SK-N-SH (cell line): ENCODE results near the gene PTPN14. TPM values are rescaled to one million over a fixed set of nuclear protein-coding genes. Genes with fewer than 3 reads are reported as not detected.

Experiments used
- CTCF ChIA-PET: fragments of 300-600, 350-600 bp; formaldehyde crosslinking; extraction: SDS; loops from one replicate; lab custom pipeline; 2021; lab: Yijun Ruan, JAX
- POLR2A ChIA-PET: fragments of 350-600 bp; sonication (Branson Sonifier 250); formaldehyde crosslinking; extraction: SDS; loops from one replicate; lab custom pipeline; 2020; ENCODE audit warnings: antibody characterized with exemption, inconsistent platforms; lab: Yijun Ruan, JAX
- DNase-seq: peaks from one replicate; pipeline ENCODE4 v3.0.0; 2012
- H2AFZ ChIP-seq: fragments of 200-600 bp; sonication (generic); 2 replicates; pipeline ENCODE4 v1.8.1; 2016; ENCODE audit warnings: antibody characterized with exemption, mild to moderate bottlenecking, low read depth
- H3F3A ChIP-seq: fragments of 200-600 bp; sonication (generic); replicated peaks from 2 replicates; pipeline ENCODE3; 2016; ENCODE audit warnings: antibody characterized with exemption, mild to moderate bottlenecking; ENCODE audit not compliant: insufficient read depth
- H3K27ac ChIP-seq, 2 experiments: fragments of 200-500 bp in 1 of 2; fragments of 200-600 bp in 1 of 2; sonication (Bioruptor generic) in 1 of 2; sonication (generic), shearing (Covaris generic) in 1 of 2; 2 replicates each; pipeline versions ENCODE4 v1.5.1 to v1.6.1; 2014 to 2016; ENCODE audit warnings: low read depth in 2 of 2, inconsistent platforms in 1 of 2, low read length in 1 of 2, mild to moderate bottlenecking in 1 of 2, mixed read lengths in 1 of 2
- H3K27me3 ChIP-seq: fragments of 200-600 bp; sonication (generic), shearing (Covaris generic); 2 replicates; pipeline ENCODE4 v1.6.1; 2016; ENCODE audit warnings: mixed run types; ENCODE audit not compliant: insufficient read depth
- H3K36me3 ChIP-seq, 2 experiments: fragments of 200-500 bp in 1 of 2; fragments of 200-600 bp in 1 of 2; sonication (Bioruptor generic) in 1 of 2; sonication (generic) in 1 of 2; replicated peaks in 1 of 2; 2 replicates each; pipeline versions ENCODE3 to v1.5.1; 2014 to 2016; ENCODE audit warnings: low read length in 1 of 2, mild to moderate bottlenecking in 1 of 2; ENCODE audit not compliant: insufficient read depth in 2 of 2, control insufficient read depth in 1 of 2
- H3K4me1 ChIP-seq, 2 experiments: fragments of 200-500 bp in 1 of 2; fragments of 200-600 bp in 1 of 2; sonication (Bioruptor generic) in 1 of 2; sonication (generic), shearing (Covaris generic) in 1 of 2; 2 replicates each; pipeline versions ENCODE4 v1.5.1 to v1.6.1; 2014 to 2016; ENCODE audit warnings: low read depth in 1 of 2, low read length in 1 of 2, mixed run types in 1 of 2; ENCODE audit not compliant: insufficient read depth in 2 of 2, control insufficient read depth in 1 of 2
- H3K4me2 ChIP-seq: fragments of 200-600 bp; sonication (generic), shearing (Covaris generic); 2 replicates; pipeline ENCODE4 v1.6.1; 2017; ENCODE audit warnings: mixed run types
- H3K4me3 ChIP-seq, 2 experiments: fragments of 200-500 bp in 1 of 2; fragments of 200-600 bp in 1 of 2; sonication (Bioruptor generic) in 1 of 2; sonication (generic), shearing (Covaris generic) in 1 of 2; 2 replicates each; pipeline versions ENCODE4 v1.5.1 to v1.8.1; 2014 to 2016; ENCODE audit warnings: low read depth in 2 of 2, inconsistent platforms in 1 of 2, low read length in 1 of 2, mild to moderate bottlenecking in 1 of 2, mixed read lengths in 1 of 2, moderate library complexity in 1 of 2
- H3K79me2 ChIP-seq: fragments of 200-600 bp; sonication (generic); 2 replicates; pipeline ENCODE4 v1.8.1; 2017; ENCODE audit warnings: mild to moderate bottlenecking; ENCODE audit not compliant: insufficient read depth
- H3K9ac ChIP-seq: fragments of 200-600 bp; sonication (generic); 2 replicates; pipeline ENCODE4 v1.6.1; 2017; ENCODE audit warnings: mixed run types
- H3K9me2 ChIP-seq: fragments of 200-600 bp; sonication (generic); 2 replicates; pipeline ENCODE4 v1.6.1; 2017; ENCODE audit warnings: mixed run types
- H3K9me3 ChIP-seq: fragments of 200-600 bp; sonication (generic); 2 replicates; pipeline ENCODE4 v1.6.1; 2017; ENCODE audit warnings: mixed run types, mild to moderate bottlenecking, moderate library complexity
- H4K20me1 ChIP-seq: fragments of 200-600 bp; sonication (generic); 2 replicates; pipeline ENCODE4 v1.6.1; 2017; ENCODE audit warnings: mild to moderate bottlenecking, mixed run types; ENCODE audit not compliant: insufficient read depth
- CHD2 ChIP-seq: fragments of 150-350 bp; IDR thresholded peaks from 2 replicates; pipeline ENCODE4 v1.6.1; 2018; ENCODE audit warnings: low read length; ENCODE audit not compliant: partially characterized antibody
- EP300 ChIP-seq, 2 experiments: IDR thresholded peaks; 2 replicates each; pipeline versions ENCODE4 v1.4.0 to v1.6.1; 2012; ENCODE audit warnings: borderline replicate concordance in 1 of 2, low read depth in 1 of 2, low read length in 1 of 2
- FOSL2 ChIP-seq: IDR thresholded peaks from 2 replicates; pipeline ENCODE4 v1.4.0; 2012; ENCODE audit warnings: low read depth, mild to moderate bottlenecking, moderate library complexity, borderline replicate concordance
- FOXM1 ChIP-seq: IDR thresholded peaks from 2 replicates; pipeline ENCODE4 v1.4.0; 2012; ENCODE audit warnings: low read depth, mild to moderate bottlenecking
- GATA2 ChIP-seq: sonication (generic); formaldehyde crosslinking; IDR thresholded peaks from 2 replicates; pipeline ENCODE4 v1.5.0; 2020; ENCODE audit warnings: mild to moderate bottlenecking, missing genetic modification reagents
- JUND ChIP-seq: IDR thresholded peaks from 2 replicates; pipeline ENCODE4 v1.4.0; 2012
- MEF2A ChIP-seq: IDR thresholded peaks from 2 replicates; pipeline ENCODE4 v1.4.0; 2012; ENCODE audit warnings: low read depth, borderline replicate concordance
- MXI1 ChIP-seq: IDR thresholded peaks from 2 replicates; pipeline ENCODE4 v1.6.1; 2012; ENCODE audit warnings: mild to moderate bottlenecking, low read depth, low read length, improper control_type of control experiment
- NFIC ChIP-seq: IDR thresholded peaks from 2 replicates; pipeline ENCODE4 v1.4.0; 2012; ENCODE audit warnings: borderline replicate concordance
- NRF1 ChIP-seq: IDR thresholded peaks from 2 replicates; pipeline ENCODE4 v1.6.1; 2012; ENCODE audit warnings: low read depth, mild to moderate bottlenecking, low read length
- PBX3 ChIP-seq: IDR thresholded peaks from 2 replicates; pipeline ENCODE4; 2012
- POLR2AphosphoS5 ChIP-seq: IDR thresholded peaks from 2 replicates; pipeline ENCODE4 v1.6.1; 2012; ENCODE audit warnings: low read depth, low read length
- RAD21 ChIP-seq: IDR thresholded peaks from 2 replicates; pipeline ENCODE4 v1.6.1; 2012; ENCODE audit warnings: mild to moderate bottlenecking, low read length
- RFX5 ChIP-seq: IDR thresholded peaks from 2 replicates; pipeline ENCODE4 v1.6.1; 2012; ENCODE audit warnings: mild to moderate bottlenecking, improper control_type of control experiment, low read length
- SMC3 ChIP-seq: IDR thresholded peaks from 2 replicates; pipeline ENCODE4 v1.6.1; 2012; ENCODE audit warnings: low read depth, low read length, improper control_type of control experiment
- USF2 ChIP-seq: fragments of 150-350 bp; IDR thresholded peaks from 2 replicates; pipeline ENCODE4 v1.6.1; 2017; ENCODE audit warnings: antibody characterized with exemption, low read length, low read depth, borderline replicate concordance
- YY1 ChIP-seq: IDR thresholded peaks from 2 replicates; pipeline ENCODE4 v1.4.0; 2012; ENCODE audit warnings: low read depth, mild to moderate bottlenecking
- ZBTB33 ChIP-seq: IDR thresholded peaks from 2 replicates; pipeline ENCODE4 v1.4.0; 2012; ENCODE audit warnings: low read depth, borderline replicate concordance
- WGBS: methylation state at CpG from one replicate; pipeline ENCODE4 v1.1.6; 2017; ENCODE audit warnings: low lambda C conversion rate; 5-methylcytosine and 5-hydroxymethylcytosine counted together
- polyA plus RNA-seq, 3 experiments: library from polyadenylated mRNA; depleted of rRNA; stranded (reverse); fragments of >200 nt; gene quantifications; 2 replicates each; pipeline ENCODE4 v1.2.3, GENCODE V29; 2012
- TF ChIP-seq, protein P1 (sequence below): IDR thresholded peaks from 2 replicates; pipeline ENCODE4 v1.4.0; 2012; ENCODE audit warnings: low read depth, borderline replicate concordance
- TF ChIP-seq, protein P2 (sequence below): fragments of 150-350 bp; IDR thresholded peaks from 2 replicates; pipeline ENCODE4 v1.6.1; 2016; ENCODE audit warnings: mild to moderate bottlenecking, low read depth, low read length

Gene PTPN14
- polyA plus RNA-seq, 1 of the 3 experiments (the other 2 are of a cell fraction), result 12.8 TPM

GRCh38 chr1:214513394-214513793 is 38.0 kb downstream of the PTPN14 start:
- Histone ChIP-seq H3K9me2 (no peaks in the 10 kb centered on the region), H3K27me3 (no peaks in the 10 kb centered on the region), H4K20me1 (peaks cover 4% of the 10 kb centered on the region; the same call in 1 of the 2 replicates), H3K9ac (no peak overlapping the region), H3F3A (peaks cover 17% of the 10 kb centered on the region), H3K27ac (peak overlapping the region in 1 of 2 experiments; percentile 45; a peak in 1 of 4 replicates), H2AFZ (no peak overlapping the region), H3K4me3 (no peak overlapping the region), H3K9me3 (no peaks in the 10 kb centered on the region), H3K79me2 (peaks cover 100% of the 10 kb centered on the region), H3K4me1 (peaks cover 0 to 47% of the 10 kb centered on the region in 2 experiments; a peak in 3 of 4 replicates), H3K4me2 (peak overlapping the region; percentile 44; the same call in 1 of the 2 replicates), H3K36me3 (peaks cover 0 to 26% of the 10 kb centered on the region in 2 experiments)
- TF ChIP-seq ZBTB33 (no peak), RFX5 (no peak), RAD21 (no peak), SMC3 (no peak), FOXM1 (no peak), USF2 (no peak), CHD2 (no peak), PBX3 (no peak), EP300 (IDR thresholded peaks at IDR 0.05; ENCODE audit: borderline replicate concordance in 1 of 2, low read depth in 1 of 2, low read length in 1 of 2) (no peak), POLR2AphosphoS5 (no peak), MEF2A (no peak), GATA2 (CRISPR knock-in tag) (no peak), MXI1 (no peak), NFIC (no peak), FOSL2 (no peak), YY1 (no peak), NRF1 (no peak), JUND (no peak)
- TF ChIP-seq, protein P1, sequence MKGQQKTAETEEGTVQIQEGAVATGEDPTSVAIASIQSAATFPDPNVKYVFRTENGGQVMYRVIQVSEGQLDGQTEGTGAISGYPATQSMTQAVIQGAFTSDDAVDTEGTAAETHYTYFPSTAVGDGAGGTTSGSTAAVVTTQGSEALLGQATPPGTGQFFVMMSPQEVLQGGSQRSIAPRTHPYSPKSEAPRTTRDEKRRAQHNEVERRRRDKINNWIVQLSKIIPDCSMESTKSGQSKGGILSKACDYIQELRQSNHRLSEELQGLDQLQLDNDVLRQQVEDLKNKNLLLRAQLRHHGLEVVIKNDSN, result no peak
- TF ChIP-seq, protein P2, sequence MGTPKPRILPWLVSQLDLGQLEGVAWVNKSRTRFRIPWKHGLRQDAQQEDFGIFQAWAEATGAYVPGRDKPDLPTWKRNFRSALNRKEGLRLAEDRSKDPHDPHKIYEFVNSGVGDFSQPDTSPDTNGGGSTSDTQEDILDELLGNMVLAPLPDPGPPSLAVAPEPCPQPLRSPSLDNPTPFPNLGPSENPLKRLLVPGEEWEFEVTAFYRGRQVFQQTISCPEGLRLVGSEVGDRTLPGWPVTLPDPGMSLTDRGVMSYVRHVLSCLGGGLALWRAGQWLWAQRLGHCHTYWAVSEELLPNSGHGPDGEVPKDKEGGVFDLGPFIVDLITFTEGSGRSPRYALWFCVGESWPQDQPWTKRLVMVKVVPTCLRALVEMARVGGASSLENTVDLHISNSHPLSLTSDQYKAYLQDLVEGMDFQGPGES, result no peak
- CTCF ChIA-PET, result no interaction called here
- WGBS, result 88% methylated on average over 5 of the region's 5 CpGs
- POLR2A ChIA-PET, result no interaction called here
- DNase-seq, result no peak
